HEK293 (cell line): ENCODE data around the gene AMPD3.

ENCODE experiments used
- CTCF ChIA-PET: fragments of 350-600 bp; formaldehyde crosslinking; extraction: SDS; loops from one replicate; lab custom pipeline; 2021; ENCODE audit warnings: antibody characterized with exemption; lab: Yijun Ruan, JAX
- POLR2A ChIA-PET: fragments of 300-600 bp; formaldehyde crosslinking; extraction: SDS; loops from one replicate; lab custom pipeline; 2020; ENCODE audit warnings: antibody characterized with exemption, inconsistent platforms; lab: Yijun Ruan, JAX
- H3K27ac ChIP-seq: fragments of 200-500 bp; sonication (Bioruptor generic); 2 replicates; pipeline ENCODE4 v1.5.1; 2014; ENCODE audit warnings: low read depth, low read length, control low read depth, inconsistent platforms; ENCODE audit errors: extremely low read depth
- H3K36me3 ChIP-seq, 2 experiments: fragments of 200-500 bp in 1 of 2; sonication (Bioruptor generic) in 1 of 2; 1 replicate in 1 of 2; 2 replicates in 1 of 2; pipeline ENCODE4 v1.5.1; 2014 to 2017; ENCODE audit warnings: inconsistent platforms in 2 of 2, low read length in 2 of 2; ENCODE audit not compliant: control insufficient read depth in 2 of 2, insufficient read depth in 1 of 2
- H3K4me1 ChIP-seq: fragments of 200-500 bp; sonication (Bioruptor generic); 2 replicates; pipeline ENCODE4 v1.5.1; 2014; ENCODE audit warnings: mild to moderate bottlenecking, low read length, inconsistent platforms; ENCODE audit not compliant: control insufficient read depth, insufficient read depth
- H3K4me3 ChIP-seq: 2 replicates; pipeline ENCODE4 v1.5.1; 2011; ENCODE audit warnings: low read depth, mild to moderate bottlenecking, control low read depth, low read length, moderate library complexity
- H3K9me3 ChIP-seq: fragments of 200-500 bp; sonication (Bioruptor generic); 2 replicates; pipeline ENCODE4 v1.5.1; 2014; ENCODE audit warnings: low read depth, low read length, inconsistent platforms; ENCODE audit not compliant: control insufficient read depth, insufficient read depth
- GLI4 ChIP-seq: fragments of 450-650 bp; formaldehyde crosslinking; IDR thresholded peaks from 2 replicates; pipeline ENCODE4 v1.5.1; 2016; ENCODE audit warnings: missing biosample characterization, missing genetic modification characterization
- HOXC10 ChIP-seq: sonication (generic); formaldehyde crosslinking; IDR thresholded peaks from 2 replicates; pipeline ENCODE4 v1.8.1; 2023; ENCODE audit warnings: mild to moderate bottlenecking, missing genetic modification reagents
- REST ChIP-seq: fragments of 450-650 bp; formaldehyde crosslinking; IDR thresholded peaks from 2 replicates; pipeline ENCODE4 v1.5.1; 2016; ENCODE audit warnings: missing biosample characterization, missing genetic modification characterization
- SP7 ChIP-seq: fragments of 450-650 bp; formaldehyde crosslinking; IDR thresholded peaks from 2 replicates; pipeline ENCODE4 v1.5.1; 2016; ENCODE audit warnings: missing biosample characterization, missing genetic modification characterization
- ZBTB11 ChIP-seq: fragments of 450-650 bp; formaldehyde crosslinking; conservative IDR thresholded peaks from 2 replicates; pipeline ENCODE4 v1.5.1; 2016; ENCODE audit warnings: low read depth, missing biosample characterization, missing genetic modification characterization
- ZBTB44 ChIP-seq: fragments of 450-650 bp; IDR thresholded peaks from 2 replicates; pipeline ENCODE4 v1.5.1; 2018; ENCODE audit warnings: missing biosample characterization, mild to moderate bottlenecking, missing genetic modification characterization
- ZFP37 ChIP-seq: fragments of 450-650 bp; formaldehyde crosslinking; IDR thresholded peaks from 2 replicates; pipeline ENCODE4 v1.5.1; 2016; ENCODE audit warnings: missing biosample characterization, missing genetic modification characterization
- ZFP69B ChIP-seq: fragments of 450-650 bp; formaldehyde crosslinking; IDR thresholded peaks from 2 replicates; pipeline ENCODE4 v1.5.1; 2016; ENCODE audit warnings: missing biosample characterization, missing genetic modification characterization
- ZNF155 ChIP-seq: fragments of 450-650 bp; formaldehyde crosslinking; IDR thresholded peaks from 2 replicates; pipeline ENCODE4 v1.5.1; 2016; ENCODE audit warnings: missing biosample characterization, missing genetic modification characterization
- ZNF223 ChIP-seq: fragments of 450-650 bp; formaldehyde crosslinking; IDR thresholded peaks from 2 replicates; pipeline ENCODE4 v1.5.1; 2016; ENCODE audit warnings: missing biosample characterization, missing genetic modification characterization
- ZNF391 ChIP-seq: fragments of 450-650 bp; formaldehyde crosslinking; IDR thresholded peaks from 2 replicates; pipeline ENCODE4 v1.5.1; 2016; ENCODE audit warnings: low read depth, missing biosample characterization, missing genetic modification characterization, borderline replicate concordance
- ZNF404 ChIP-seq: fragments of 450-650 bp; formaldehyde crosslinking; IDR thresholded peaks from 2 replicates; pipeline ENCODE4 v1.5.1; 2017; ENCODE audit warnings: missing biosample characterization, missing genetic modification characterization
- ZNF501 ChIP-seq: fragments of 450-650 bp; formaldehyde crosslinking; IDR thresholded peaks from 2 replicates; pipeline ENCODE4 v1.5.1; 2016; ENCODE audit warnings: missing biosample characterization, missing genetic modification characterization
- ZNF558 ChIP-seq: fragments of 450-650 bp; formaldehyde crosslinking; IDR thresholded peaks from 2 replicates; pipeline ENCODE4 v1.5.1; 2016; ENCODE audit warnings: missing biosample characterization, missing genetic modification characterization
- ZNF580 ChIP-seq: fragments of 450-650 bp; formaldehyde crosslinking; IDR thresholded peaks from 2 replicates; pipeline ENCODE4 v1.5.1; 2016; ENCODE audit warnings: missing biosample characterization, missing genetic modification characterization
- ZNF610 ChIP-seq: fragments of 450-650 bp; formaldehyde crosslinking; IDR thresholded peaks from 2 replicates; pipeline ENCODE4 v1.5.1; 2016; ENCODE audit warnings: missing biosample characterization, missing genetic modification characterization, borderline replicate concordance
- ZNF629 ChIP-seq: fragments of 450-650 bp; formaldehyde crosslinking; IDR thresholded peaks from 2 replicates; pipeline ENCODE4 v1.5.1; 2017; ENCODE audit warnings: missing biosample characterization, missing genetic modification characterization
- ZNF660 ChIP-seq: fragments of 450-650 bp; IDR thresholded peaks from 2 replicates; pipeline ENCODE4 v1.5.1; 2018; ENCODE audit warnings: missing biosample characterization, mild to moderate bottlenecking, missing genetic modification characterization
- ZNF664 ChIP-seq: fragments of 450-650 bp; formaldehyde crosslinking; IDR thresholded peaks from 2 replicates; pipeline ENCODE4 v1.5.1; 2016; ENCODE audit warnings: missing biosample characterization, missing genetic modification characterization
- ZNF670 ChIP-seq: fragments of 450-650 bp; formaldehyde crosslinking; IDR thresholded peaks from 2 replicates; pipeline ENCODE4 v1.5.1; 2016; ENCODE audit warnings: missing biosample characterization, missing genetic modification characterization, low read depth
- ZNF707 ChIP-seq: fragments of 450-650 bp; formaldehyde crosslinking; IDR thresholded peaks from 2 replicates; pipeline ENCODE4 v1.5.1; 2016; ENCODE audit warnings: missing biosample characterization, missing genetic modification characterization
- ZNF768 ChIP-seq: fragments of 450-650 bp; formaldehyde crosslinking; IDR thresholded peaks from 2 replicates; pipeline ENCODE4 v1.5.1; 2018; ENCODE audit warnings: missing biosample characterization, mild to moderate bottlenecking, missing genetic modification characterization
- ZNF830 ChIP-seq: fragments of 450-650 bp; IDR thresholded peaks from 2 replicates; pipeline ENCODE4 v1.5.0; 2018; ENCODE audit warnings: missing biosample characterization, missing genetic modification characterization, low read depth, mild to moderate bottlenecking, moderate library complexity
- ZNF843 ChIP-seq: fragments of 450-650 bp; formaldehyde crosslinking; IDR thresholded peaks from 2 replicates; pipeline ENCODE4 v1.5.1; 2016; ENCODE audit warnings: missing biosample characterization, missing genetic modification characterization
- ZSCAN5A ChIP-seq: fragments of 450-650 bp; formaldehyde crosslinking; IDR thresholded peaks from 2 replicates; pipeline ENCODE4 v1.5.1; 2016; ENCODE audit warnings: missing biosample characterization, missing genetic modification characterization
- ZXDB ChIP-seq: fragments of 450-650 bp; formaldehyde crosslinking; IDR thresholded peaks from 2 replicates; pipeline ENCODE4 v1.5.1; 2016; ENCODE audit warnings: missing biosample characterization, missing genetic modification characterization

The AMPD3 gene

GRCh38 chr11:10415817-10416392, 39.2 kb upstream of the AMPD3 start:
- ChIA-PET POLR2A (no interaction called here), CTCF (interaction anchor here (1.3 kb wide), 1 partner anchor 10 kb away, joined by 5 read pairs; no protein-coding TSS in a partner anchor)
- Histone ChIP-seq H3K9me3 (no peaks in the 10 kb centered on the region), H3K4me1 (no peaks in the 10 kb centered on the region), H3K36me3 (no peaks in the 10 kb centered on the region), H3K27ac (no peak overlapping the region), H3K4me3 (no peak overlapping the region)
- TF ChIP-seq ZFP37 (tag by site-specific recombination) (no peak), ZNF391 (no peak), ZNF843 (no peak), ZNF629 (tag by site-specific recombination) (no peak), ZNF664 (tag by site-specific recombination) (no peak), ZNF580 (tag by site-specific recombination) (no peak), ZNF707 (no peak), ZNF830 (tag by site-specific recombination) (no peak), SP7 (tag by site-specific recombination) (no peak), ZBTB11 (tag by site-specific recombination) (no peak), ZNF610 (tag by site-specific recombination) (no peak)

- Histone ChIP-seq H3K9me3 (no peaks in the 10 kb centered on the region), H3K27ac (no peak overlapping the region), H3K4me3 (no peak overlapping the region), H3K4me1 (no peaks in the 10 kb centered on the region), H3K36me3 (no peaks in the 10 kb centered on the region)
- ChIA-PET POLR2A (no interaction called here), CTCF (no interaction called here)
- TF ChIP-seq ZNF660 (tag by site-specific recombination), result no peak
- TF ChIP-seq ZXDB (tag by site-specific recombination), result no peak
- no peak for TF ChIP-seq ZNF501 (tag by site-specific recombination)
- TF ChIP-seq ZSCAN5A, result no peak
- no peak for TF ChIP-seq ZNF391
- TF ChIP-seq ZFP69B (tag by site-specific recombination), result no peak
- no peak for TF ChIP-seq HOXC10
- no peak for TF ChIP-seq ZNF558 (tag by site-specific recombination)
- no peak for TF ChIP-seq REST (tag by site-specific recombination)
- TF ChIP-seq ZBTB44, result no peak
- no peak for TF ChIP-seq ZNF155 (tag by site-specific recombination)
- no peak for TF ChIP-seq ZNF223 (tag by site-specific recombination)
- TF ChIP-seq ZNF404 (tag by site-specific recombination), result no peak
- TF ChIP-seq GLI4 (tag by site-specific recombination), result no peak
- TF ChIP-seq ZNF768 (tag by site-specific recombination), result no peak
- TF ChIP-seq ZNF670 (tag by site-specific recombination), result no peak
Measured at GRCh38 chr11:10418259-10418949, 36.7 kb upstream of the AMPD3 start.
